Measurements from ENCODE around the gene ODAD3.
"Not testable (repeated sequence)": the region's sequence is repeated elsewhere in the genome, so short reads cannot be mapped to it uniquely, and the experiment has no call there.

ODAD3 gene

DNA sequence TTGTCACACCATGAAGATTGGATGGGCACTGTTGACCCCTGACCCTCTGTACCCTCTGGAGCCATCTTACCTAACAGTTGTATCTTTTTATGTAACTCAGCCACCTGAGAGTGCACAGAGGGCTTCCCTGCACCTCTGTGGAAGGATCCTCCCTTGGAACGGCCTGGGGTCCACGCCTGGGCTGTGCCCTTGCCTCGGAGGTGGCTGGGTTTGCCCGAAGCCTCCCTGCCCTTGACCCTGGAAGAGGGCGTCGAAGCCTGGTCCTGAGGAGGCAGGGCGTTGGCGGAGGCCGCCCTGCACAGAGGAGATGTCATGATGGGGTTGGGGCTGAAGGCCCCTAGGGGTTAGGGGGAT, 241 bp downstream of the ODAD3 start:
- Mint-ChIP-seq H3K27me3 (ENCODE audit: low read depth, poor library complexity) (peaks cover 4% of the 10 kb centered on the region), H3K36me3 (ENCODE audit: low read depth) (peaks cover 18% of the 10 kb centered on the region), H3K4me1 (peaks cover 28% of the 10 kb centered on the region), H3K9me3 (no peaks in the 10 kb centered on the region), H3K4me3 (peak overlapping the region; percentile 99), H3K27ac (peak overlapping the region; percentile 99)
- no peak for DNase-seq
- no peak for TF ChIP-seq CTCF (IDR thresholded peaks at IDR 0.05)

DNA sequence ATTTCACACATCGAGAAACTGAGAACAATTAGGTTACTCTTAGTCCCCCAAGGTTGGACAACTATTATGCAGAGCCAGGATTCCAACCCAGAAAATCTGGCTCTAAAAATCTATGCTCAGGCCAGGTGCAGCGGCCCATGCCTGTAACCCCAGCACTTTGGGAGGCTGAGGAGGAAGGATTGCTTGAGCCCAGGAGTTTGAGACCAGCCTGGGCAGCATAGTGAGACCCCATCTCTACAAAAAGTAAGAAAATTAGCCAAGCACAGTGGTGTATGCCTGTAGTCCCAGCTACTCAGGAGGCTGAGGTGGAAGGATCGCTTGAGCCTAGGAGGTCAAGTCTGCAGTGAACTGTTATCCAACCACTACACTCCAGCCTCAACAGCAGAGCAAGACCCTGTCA, 1.4 kb downstream of the ODAD3 start:
- not testable (repeated sequence) for H3K27ac Mint-ChIP-seq; H3K27me3 Mint-ChIP-seq (ENCODE audit: low read depth, poor library complexity); DNase-seq; H3K4me3 Mint-ChIP-seq; H3K9me3 Mint-ChIP-seq
- H3K36me3 Mint-ChIP-seq (ENCODE audit: low read depth): peaks cover 18% of the 10 kb centered on the region
- H3K4me1 Mint-ChIP-seq: peaks cover 28% of the 10 kb centered on the region

GRCh38 chr19:11426656-11427055, 8.3 kb downstream of the ODAD3 start:
- Mint-ChIP-seq H3K27me3 (ENCODE audit: low read depth, poor library complexity) (peaks cover 30% of the 10 kb centered on the region), H3K4me3 (no peak overlapping the region), H3K9me3 (peaks cover 5% of the 10 kb centered on the region), H3K27ac (no peak overlapping the region), H3K36me3 (ENCODE audit: low read depth) (no peaks in the 10 kb centered on the region), H3K4me1 (peaks cover 16% of the 10 kb centered on the region)
- DNase-seq: no peak
- TF ChIP-seq CTCF (IDR thresholded peaks at IDR 0.05): no peak

DNA sequence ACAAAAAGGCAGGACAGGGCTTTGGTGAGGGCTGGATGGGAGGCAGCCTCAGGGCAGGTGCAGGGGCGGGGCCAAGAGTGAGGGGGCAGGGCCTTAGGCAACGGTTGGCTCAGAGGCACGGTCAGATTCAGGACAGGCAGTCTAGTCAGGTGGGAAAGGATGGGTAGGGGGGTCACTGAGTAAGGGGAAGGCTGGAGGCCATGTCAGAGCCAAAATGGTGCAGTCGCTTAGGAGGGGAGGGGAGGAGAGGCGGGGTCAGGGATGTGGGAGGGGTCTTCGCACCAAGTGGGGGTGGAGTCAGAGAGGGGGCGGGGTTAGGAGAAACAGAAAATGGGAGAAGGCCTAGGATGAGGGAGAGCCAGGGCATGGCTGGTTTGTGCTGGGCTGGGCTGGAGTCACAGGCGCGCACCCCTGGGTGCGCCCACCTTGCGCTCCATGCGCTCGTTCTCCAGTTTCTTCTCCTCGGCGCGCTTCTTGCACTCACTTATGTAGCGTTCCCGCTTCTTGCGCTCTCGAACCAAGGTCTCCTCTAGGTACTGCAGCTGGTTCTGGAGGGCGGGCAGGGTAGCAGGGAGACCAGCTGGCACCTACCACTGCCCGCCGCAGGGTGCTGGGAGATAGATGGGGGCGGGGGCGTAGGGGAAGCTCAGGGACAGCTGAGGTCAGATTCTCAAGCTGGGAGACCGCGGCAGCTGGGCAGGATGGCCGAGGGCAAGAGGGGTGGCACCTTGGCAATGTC, 9.0 kb downstream of the ODAD3 start:
- Mint-ChIP-seq H3K4me3 (no peak overlapping the region), H3K27ac (no peak overlapping the region), H3K27me3 (ENCODE audit: low read depth, poor library complexity) (peaks cover 38% of the 10 kb centered on the region), H3K4me1 (peaks cover 22% of the 10 kb centered on the region), H3K36me3 (ENCODE audit: low read depth) (no peaks in the 10 kb centered on the region), H3K9me3 (peaks cover 5% of the 10 kb centered on the region)
- TF ChIP-seq CTCF (IDR thresholded peaks at IDR 0.05): no peak
- DNase-seq: no peak

GRCh38 chr19:11423791-11424181, 11.1 kb downstream of the ODAD3 start:
- Mint-ChIP-seq H3K4me3 (no peak overlapping the region), H3K36me3 (ENCODE audit: low read depth) (no peaks in the 10 kb centered on the region), H3K27me3 (ENCODE audit: low read depth, poor library complexity) (peaks cover 55% of the 10 kb centered on the region), H3K9me3 (peaks cover 5% of the 10 kb centered on the region), H3K27ac (no peak overlapping the region), H3K4me1 (peaks cover 30% of the 10 kb centered on the region)
- no peak for DNase-seq
- TF ChIP-seq CTCF (IDR thresholded peaks at IDR 0.05): no peak

GRCh38 chr19:11423164-11423790, 11.6 kb downstream of the ODAD3 start:
- Mint-ChIP-seq H3K9me3 (peaks cover 5% of the 10 kb centered on the region), H3K4me3 (no peak overlapping the region), H3K36me3 (ENCODE audit: low read depth) (no peaks in the 10 kb centered on the region), H3K27me3 (ENCODE audit: low read depth, poor library complexity) (peaks cover 60% of the 10 kb centered on the region), H3K27ac (no peak overlapping the region), H3K4me1 (peaks cover 32% of the 10 kb centered on the region)
- no peak for DNase-seq
- TF ChIP-seq CTCF (IDR thresholded peaks at IDR 0.05): no peak

Data from nephron progenitor cell (in vitro differentiated cells).